A549 (cell line): Measurements from ENCODE around the gene GAPDHS.

ENCODE experiments used
- CBX8 ChIP-seq: fragments of 200-600 bp; sonication (generic); IDR thresholded peaks from 2 replicates; pipeline ENCODE4 v1.6.1; 2016
- CTCF ChIP-seq: fragments of >200 bp; sonication (Bioruptor Twin); formaldehyde crosslinking; IDR thresholded peaks from 3 replicates; pipeline ENCODE4 v1.5.1; 2016

GRCh38 chr19:35518313-35518712 is 14.9 kb upstream of the GAPDHS start:
- TF ChIP-seq CTCF, result no peak
- TF ChIP-seq CBX8, result no peak
